HCT116 (cell line): Measurements from ENCODE around the gene CDC45. TPM values are rescaled to one million over a fixed set of nuclear protein-coding genes. Genes with fewer than 3 reads are reported as not detected.

Experiments used
- ATAC-seq: fragments of 200-7000 bp; cut with Tn5 transposase; 2 replicates; pipeline ENCODE4 v1.9.1; 2020; ENCODE audit warnings: mild to moderate bottlenecking, moderate library complexity
- BruUV-seq: library from RNA; stranded (reverse); fragments of 400-500 nt; replicated peaks from 2 replicates; lab custom pipeline; 2021; lab: Mats Ljungman, UMichigan
- CTCF ChIA-PET: fragments of 300-600 bp; sonication (Branson Sonifier 250); formaldehyde crosslinking; loops from one replicate; lab custom pipeline; 2021; ENCODE audit warnings: antibody characterized with exemption; lab: Charles Lee
- POLR2A ChIA-PET: fragments of 300-600, 350-600 bp; sonication (Branson Sonifier 250); formaldehyde crosslinking; loops from one replicate; lab custom pipeline; 2021; ENCODE audit warnings: antibody characterized with exemption; lab: Charles Lee
- RAD21 ChIA-PET, 2 experiments: fragments of 300-600 bp; sonication (Branson Sonifier 250); formaldehyde crosslinking; loops; one replicate each; lab custom pipeline; 2023; ENCODE audit warnings: low total read pairs in 2 of 2; ENCODE audit not compliant: uncharacterized antibody in 2 of 2, unreplicated experiment in 2 of 2, low non-redundant PET in 1 of 2; lab: Charles Lee
- DNase-seq: peaks from one replicate; pipeline ENCODE4 v3.0.0-alpha.2; 2010; ENCODE audit warnings: low read depth, low spot score
- H2AFZ ChIP-seq: fragments of 200-600 bp; shearing (Covaris generic), sonication (generic); 2 replicates; pipeline ENCODE4 v1.6.1; 2017; ENCODE audit warnings: low read depth, mixed run types, mixed read lengths, antibody characterized with exemption, low read length; ENCODE audit not compliant: poor library complexity, severe bottlenecking
- H3K27ac ChIP-seq: 2 replicates; pipeline ENCODE4 v1.5.1; 2012; ENCODE audit warnings: low read depth, low read length
- H3K27me3 ChIP-seq: fragments of 200-600 bp; sonication (generic); 2 replicates; pipeline ENCODE4 v1.6.1; 2016; ENCODE audit warnings: mixed run types, low read length, mixed read lengths; ENCODE audit not compliant: insufficient read depth
- H3K36me3 ChIP-seq, 2 experiments: fragments of 200-500 bp in 1 of 2; fragments of 200-600 bp in 1 of 2; sonication (Bioruptor generic) in 1 of 2; sonication (generic) in 1 of 2; 2 replicates each; pipeline versions ENCODE4 v1.5.1 to v1.6.1; 2014 to 2016; ENCODE audit warnings: low read length in 2 of 2, inconsistent platforms in 1 of 2, mixed read lengths in 1 of 2, mixed run types in 1 of 2; ENCODE audit not compliant: insufficient read depth in 2 of 2, control insufficient read depth in 1 of 2
- H3K4me1 ChIP-seq, 2 experiments: fragments of 200-600 bp in 1 of 2; sonication (generic) in 1 of 2; 2 replicates each; pipeline versions ENCODE4 v1.5.1 to v1.6.1; 2012 to 2017; ENCODE audit warnings: low read length in 2 of 2, inconsistent platforms in 1 of 2, mild to moderate bottlenecking in 1 of 2, mixed read lengths in 1 of 2, mixed run types in 1 of 2, moderate library complexity in 1 of 2; ENCODE audit not compliant: insufficient read depth in 2 of 2, control insufficient read depth in 1 of 2
- H3K4me2 ChIP-seq: fragments of 200-600 bp; sonication (generic); 2 replicates; pipeline ENCODE4 v1.6.1; 2017; ENCODE audit warnings: mixed run types, low read length, mixed read lengths
- H3K4me3 ChIP-seq, 2 experiments: fragments of 200-600 bp in 1 of 2; sonication (generic) in 1 of 2; replicated peaks in 1 of 2; 2 replicates each; pipeline ENCODE4 v1.5.1; 2011 to 2016; ENCODE audit warnings: low read length in 2 of 2, control low read depth in 1 of 2, low read depth in 1 of 2, mild to moderate bottlenecking in 1 of 2, mixed read lengths in 1 of 2, mixed run types in 1 of 2
- H3K79me2 ChIP-seq: fragments of 200-600 bp; sonication (generic); 2 replicates; pipeline ENCODE4 v1.6.1; 2017; ENCODE audit warnings: mild to moderate bottlenecking, mixed run types, low read length, moderate library complexity, mixed read lengths; ENCODE audit not compliant: insufficient read depth
- H3K9ac ChIP-seq: fragments of 200-600 bp; sonication (generic); 2 replicates; pipeline ENCODE4 v1.6.1; 2016; ENCODE audit warnings: low read length, mixed read lengths
- H3K9me2 ChIP-seq: fragments of 200-600 bp; sonication (generic), shearing (Covaris generic); 2 replicates; pipeline ENCODE4 v1.6.1; 2017; ENCODE audit warnings: mixed run types, mild to moderate bottlenecking, moderate library complexity; ENCODE audit not compliant: insufficient read depth
- H3K9me3 ChIP-seq, 2 experiments: fragments of 200-500 bp in 1 of 2; fragments of 200-600 bp in 1 of 2; sonication (Bioruptor generic) in 1 of 2; sonication (generic) in 1 of 2; 2 replicates each; pipeline ENCODE4 v1.6.1; 2014 to 2017; ENCODE audit warnings: low read length in 2 of 2, mixed read lengths in 2 of 2, inconsistent platforms in 1 of 2, low read depth in 1 of 2, mild to moderate bottlenecking in 1 of 2, mixed run types in 1 of 2, moderate library complexity in 1 of 2; ENCODE audit not compliant: control insufficient read depth in 1 of 2, insufficient read depth in 1 of 2
- H4K20me1 ChIP-seq: fragments of 200-600 bp; sonication (generic), shearing (Covaris generic); 2 replicates; pipeline ENCODE4 v1.6.1; 2017; ENCODE audit warnings: mixed run types, mild to moderate bottlenecking, moderate library complexity; ENCODE audit not compliant: insufficient read depth
- EZH2 ChIP-seq: fragments of 200-600 bp; sonication (generic); IDR thresholded peaks from 2 replicates; pipeline ENCODE4 v1.6.1; 2017; ENCODE audit warnings: antibody characterized with exemption, mixed run types
- ZFX ChIP-seq: fragments of 450-650 bp; IDR thresholded peaks from 2 replicates; pipeline ENCODE4 v1.6.1; 2017
- intact Hi-C: fragments of 100-400 bp; cut with micrococcal nuclease; formaldehyde crosslinking; loops from 2 replicates; pipeline ENCODE4 v1.10.0; 2022
- total RNA-seq: library from RNA; stranded (reverse); gene quantifications from one replicate; pipeline ENCODE4 v1.2.1, GENCODE V29; 2021; ENCODE audit not compliant: unreplicated experiment
- TF ChIP-seq, protein P1 (sequence below): IDR thresholded peaks from 2 replicates; pipeline ENCODE4 v1.6.1; 2012
- TF ChIP-seq, protein P2 (sequence below), 3 experiments: fragments of 200-600 bp in 1 of 3; sonication (generic) in 1 of 3; IDR thresholded peaks in 2 of 3; conservative IDR thresholded peaks in 1 of 3; 2 replicates each; pipeline ENCODE4 v1.5.1; 2012 to 2017; ENCODE audit warnings: low read depth in 2 of 3, low read length in 2 of 3, antibody characterized with exemption in 1 of 3, borderline replicate concordance in 1 of 3, control low read depth in 1 of 3, mild to moderate bottlenecking in 1 of 3, mixed read lengths in 1 of 3, mixed run types in 1 of 3, moderate library complexity in 1 of 3; ENCODE audit not compliant: insufficient read depth in 1 of 3

CDC45 gene
- total RNA-seq, 1 experiment from 2014 or later = 43.4 TPM

DNA sequence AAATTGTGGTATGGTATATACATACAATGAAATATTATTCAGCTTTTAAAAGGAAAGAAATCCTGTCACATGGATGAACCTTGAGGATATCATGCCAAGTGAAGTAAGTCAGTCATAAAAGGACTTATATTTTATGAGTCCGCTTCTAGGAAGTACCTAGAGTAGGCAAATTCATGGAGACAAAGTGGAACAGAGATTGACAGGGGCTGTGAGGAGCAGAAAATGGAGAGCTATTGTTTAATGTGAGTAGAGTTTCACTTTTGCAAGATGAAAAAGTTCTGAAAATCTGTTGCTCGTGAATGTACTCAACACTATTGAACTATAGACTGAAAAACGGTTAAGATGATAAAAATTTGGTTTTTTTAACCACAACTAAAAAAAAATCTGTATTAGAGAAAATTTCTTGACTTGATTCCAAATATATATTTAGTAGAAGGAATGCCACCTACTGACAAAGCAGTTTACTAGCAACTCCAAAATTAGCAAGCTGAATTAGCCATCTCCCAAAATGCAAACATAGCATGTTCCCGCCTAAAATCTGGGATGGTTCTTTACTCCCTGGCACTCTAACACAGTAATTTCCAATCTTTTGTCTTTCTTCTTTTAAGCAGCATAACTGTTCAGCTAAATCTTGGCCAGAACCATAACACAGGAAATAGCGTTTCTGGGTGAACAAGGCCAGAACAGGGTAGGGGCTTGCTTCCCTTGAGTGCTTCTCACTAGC is 2.2 kb upstream of the CDC45 start:
- TF ChIP-seq EZH2 (no peak), ZFX (no peak)
- TF ChIP-seq, protein P1, sequence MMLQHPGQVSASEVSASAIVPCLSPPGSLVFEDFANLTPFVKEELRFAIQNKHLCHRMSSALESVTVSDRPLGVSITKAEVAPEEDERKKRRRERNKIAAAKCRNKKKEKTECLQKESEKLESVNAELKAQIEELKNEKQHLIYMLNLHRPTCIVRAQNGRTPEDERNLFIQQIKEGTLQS = no peak
- TF ChIP-seq, protein P2, sequence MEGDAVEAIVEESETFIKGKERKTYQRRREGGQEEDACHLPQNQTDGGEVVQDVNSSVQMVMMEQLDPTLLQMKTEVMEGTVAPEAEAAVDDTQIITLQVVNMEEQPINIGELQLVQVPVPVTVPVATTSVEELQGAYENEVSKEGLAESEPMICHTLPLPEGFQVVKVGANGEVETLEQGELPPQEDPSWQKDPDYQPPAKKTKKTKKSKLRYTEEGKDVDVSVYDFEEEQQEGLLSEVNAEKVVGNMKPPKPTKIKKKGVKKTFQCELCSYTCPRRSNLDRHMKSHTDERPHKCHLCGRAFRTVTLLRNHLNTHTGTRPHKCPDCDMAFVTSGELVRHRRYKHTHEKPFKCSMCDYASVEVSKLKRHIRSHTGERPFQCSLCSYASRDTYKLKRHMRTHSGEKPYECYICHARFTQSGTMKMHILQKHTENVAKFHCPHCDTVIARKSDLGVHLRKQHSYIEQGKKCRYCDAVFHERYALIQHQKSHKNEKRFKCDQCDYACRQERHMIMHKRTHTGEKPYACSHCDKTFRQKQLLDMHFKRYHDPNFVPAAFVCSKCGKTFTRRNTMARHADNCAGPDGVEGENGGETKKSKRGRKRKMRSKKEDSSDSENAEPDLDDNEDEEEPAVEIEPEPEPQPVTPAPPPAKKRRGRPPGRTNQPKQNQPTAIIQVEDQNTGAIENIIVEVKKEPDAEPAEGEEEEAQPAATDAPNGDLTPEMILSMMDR (IDR thresholded peaks at IDR 0.05 in 2 of 3, conservative IDR thresholded peaks at IDR 0.05 in 1 of 3; ENCODE audit: borderline replicate concordance in 1 of 3, insufficient read depth in 1 of 3, low read depth in 2 of 3, low read length in 2 of 3) = 0 out of 6 replicates have a peak, but pooled peaks of 1 of the 3 experiments have one; percentile 15
- Histone ChIP-seq H3K27me3 (no peaks in the 10 kb centered on the region), H3K27ac (no peak overlapping the region), H3K36me3 (peaks cover 8 to 36% of the 10 kb centered on the region in 2 experiments), H3K9me2 (no peaks in the 10 kb centered on the region), H3K9me3 (no peaks in the 10 kb centered on the region), H3K4me3 (peak overlapping the region; percentile 80 to 91), H3K79me2 (peaks cover 88% of the 10 kb centered on the region), H3K9ac (peak overlapping the region; percentile 93), H3K4me1 (peaks cover 14 to 23% of the 10 kb centered on the region in 2 experiments; a peak in 3 of 4 replicates), H2AFZ (no peak overlapping the region), H3K4me2 (peak overlapping the region; percentile 81), H4K20me1 (peaks cover 9% of the 10 kb centered on the region; the same call in 1 of the 2 replicates)
- DNase-seq = no peak
- ChIA-PET CTCF (interaction anchor here (0.8 to 1.8 kb wide), 3 partner anchors 152 to 298 kb away, joined by 3 to 8 read pairs (median 5); partner anchors contain the start of gene SLC25A1), POLR2A (interaction anchor here (0.8 to 1.2 kb wide), 2 partner anchors 15 to 30 kb away, joined by 3 to 5 read pairs; no protein-coding TSS in a partner anchor), RAD21 (no interaction called here)
- intact Hi-C loops = loop anchor here (1.0 to 10.0 kb wide), 5 partner anchors 155 to 355 kb away; partner anchors contain the start of genes DGCR2 and ESS2
- no peak for ATAC-seq
- no TSS peak for BruUV-seq
